ENCODE data around the gene GPC6.
"Not testable (repeated sequence)": the region's sequence is repeated elsewhere in the genome, so short reads cannot be mapped to it uniquely, and the experiment has no call there.

GPC6 gene

GRCh38 chr13:93200626-93201025 lies 26.0 kb upstream of the GPC6 start:
- TF ChIP-seq CTCF (IDR thresholded peaks at IDR 0.05; ENCODE audit: low read depth, low read length): no peak
- DNase-seq (ENCODE audit: extremely low read depth, low read depth): no peak

GRCh38 chr13:93201992-93202558 lies 24.5 kb upstream of the GPC6 start:
- no peak for DNase-seq (ENCODE audit: extremely low read depth, low read depth)
- TF ChIP-seq CTCF (IDR thresholded peaks at IDR 0.05; ENCODE audit: low read depth, low read length): no peak

GRCh38 chr13:93206778-93207392 lies 19.7 kb upstream of the GPC6 start:
- not testable (repeated sequence) for DNase-seq (ENCODE audit: extremely low read depth, low read depth)

GRCh38 chr13:93216122-93216521 lies 10.5 kb upstream of the GPC6 start:
- TF ChIP-seq CTCF (IDR thresholded peaks at IDR 0.05; ENCODE audit: low read depth, low read length): no peak

GRCh38 chr13:93217721-93218261 lies 8.8 kb upstream of the GPC6 start:
- no peak for TF ChIP-seq CTCF (IDR thresholded peaks at IDR 0.05; ENCODE audit: low read depth, low read length)
- DNase-seq (ENCODE audit: extremely low read depth, low read depth): no peak

More at GRCh38 chr13:93216122-93216521, 10.5 kb upstream of the GPC6 start:
- no peak for DNase-seq (ENCODE audit: extremely low read depth, low read depth)

GRCh38 chr13:93218583-93218982 lies 8.0 kb upstream of the GPC6 start:
- TF ChIP-seq CTCF (IDR thresholded peaks at IDR 0.05; ENCODE audit: low read depth, low read length): no peak
- no peak for DNase-seq (ENCODE audit: extremely low read depth, low read depth)

GRCh38 chr13:93220073-93220472 lies 6.5 kb upstream of the GPC6 start:
- no peak for TF ChIP-seq CTCF (IDR thresholded peaks at IDR 0.05; ENCODE audit: low read depth, low read length)
- no peak for DNase-seq (ENCODE audit: extremely low read depth, low read depth)

GRCh38 chr13:93222976-93223375 lies 3.6 kb upstream of the GPC6 start:
- no peak for TF ChIP-seq CTCF (IDR thresholded peaks at IDR 0.05; ENCODE audit: low read depth, low read length)
- no peak for DNase-seq (ENCODE audit: extremely low read depth, low read depth)

Measured in AG09319 (cell line).